ENCODE results near the gene GPR137. TPM values are rescaled to one million over a fixed set of nuclear protein-coding genes. Genes with fewer than 3 reads are reported as not detected.

The GPR137 gene
- total and polyA plus RNA-seq, 9 of the 15 experiments (the other 6 are each of a cell fraction or from before 2014, with no cell fraction given): 0.32 to 26.7 (median 10.7) TPM

- TF ChIP-seq HOMEZ (CRISPR knock-in tag; IDR thresholded peaks at IDR 0.05) (no peak), TEAD4 (IDR thresholded peaks at IDR 0.05; ENCODE audit: low read length) (no peak), TEAD4 (CRISPR knock-in tag; IDR thresholded peaks at IDR 0.05; ENCODE audit: borderline replicate concordance) (no peak), THAP12 (CRISPR knock-in tag; IDR thresholded peaks at IDR 0.05) (no peak), FIP1L1 (IDR thresholded peaks at IDR 0.05; ENCODE audit: low read depth, low read length, poor library complexity, severe bottlenecking) (peak; percentile 97), CBFA2T2 (conservative IDR thresholded peaks at IDR 0.05) (no peak), FOXA3 (CRISPR knock-in tag; conservative IDR thresholded peaks at IDR 0.05 in 1 of 2, IDR thresholded peaks at IDR 0.05 in 1 of 2) (peak in 1 of 2 experiments; percentile 58; a peak in 1 of 4 replicates), PURB (CRISPR knock-in tag; IDR thresholded peaks at IDR 0.05; ENCODE audit: low read depth) (no peak), ZNF780A (CRISPR knock-in tag; IDR thresholded peaks at IDR 0.05) (no peak), XRCC5 (IDR thresholded peaks at IDR 0.05; ENCODE audit: low read depth, low read length) (peak; percentile 76; the same call in 1 of the 2 replicates), ZNF589 (CRISPR knock-in tag; IDR thresholded peaks at IDR 0.05; ENCODE audit: low read depth) (no peak; the same call in 1 of the 2 replicates), ESRRB (CRISPR knock-in tag; IDR thresholded peaks at IDR 0.05; ENCODE audit: borderline replicate concordance) (no peak), RBM14 (IDR thresholded peaks at IDR 0.05; ENCODE audit: borderline replicate concordance, insufficient read depth, low read depth, low read length) (no peak), HMG20A (CRISPR knock-in tag; conservative IDR thresholded peaks at IDR 0.05) (no peak), CBFA2T3 (IDR thresholded peaks at IDR 0.05) (no peak)
- TF ChIP-seq, protein P1, sequence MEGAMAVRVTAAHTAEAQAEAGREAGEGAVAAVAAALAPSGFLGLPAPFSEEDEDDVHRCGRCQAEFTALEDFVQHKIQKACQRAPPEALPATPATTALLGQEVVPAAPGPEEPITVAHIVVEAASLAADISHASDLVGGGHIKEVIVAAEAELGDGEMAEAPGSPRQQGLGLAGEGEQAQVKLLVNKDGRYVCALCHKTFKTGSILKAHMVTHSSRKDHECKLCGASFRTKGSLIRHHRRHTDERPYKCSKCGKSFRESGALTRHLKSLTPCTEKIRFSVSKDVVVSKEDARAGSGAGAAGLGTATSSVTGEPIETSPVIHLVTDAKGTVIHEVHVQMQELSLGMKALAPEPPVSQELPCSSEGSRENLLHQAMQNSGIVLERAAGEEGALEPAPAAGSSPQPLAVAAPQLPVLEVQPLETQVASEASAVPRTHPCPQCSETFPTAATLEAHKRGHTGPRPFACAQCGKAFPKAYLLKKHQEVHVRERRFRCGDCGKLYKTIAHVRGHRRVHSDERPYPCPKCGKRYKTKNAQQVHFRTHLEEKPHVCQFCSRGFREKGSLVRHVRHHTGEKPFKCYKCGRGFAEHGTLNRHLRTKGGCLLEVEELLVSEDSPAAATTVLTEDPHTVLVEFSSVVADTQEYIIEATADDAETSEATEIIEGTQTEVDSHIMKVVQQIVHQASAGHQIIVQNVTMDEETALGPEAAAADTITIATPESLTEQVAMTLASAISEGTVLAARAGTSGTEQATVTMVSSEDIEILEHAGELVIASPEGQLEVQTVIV (CRISPR knock-in tag; IDR thresholded peaks at IDR 0.05; ENCODE audit: borderline replicate concordance): no peak
These were observed 16.0 kb upstream of the GPR137 start (continued) for GRCh38 chr11:64269540-64270220.
